ENCODE results near the gene PLXNA2.

The PLXNA2 gene

GRCh38 chr1:208093754-208094719, 150.1 kb downstream of the PLXNA2 start:
- no peak for DNase-seq (ENCODE audit: low read depth)

- DNase-seq (ENCODE audit: low read depth) = no peak
These were observed 151.1 kb downstream of the PLXNA2 start for GRCh38 chr1:208093046-208093445.

GRCh38 chr1:208090388-208091301, 153.5 kb downstream of the PLXNA2 start:
- no peak for DNase-seq (ENCODE audit: low read depth)

- DNase-seq (ENCODE audit: low read depth) = no peak
These were observed 154.3 kb downstream of the PLXNA2 start for GRCh38 chr1:208089761-208090370.

- DNase-seq (ENCODE audit: low read depth) = no peak
These were observed 155.0 kb downstream of the PLXNA2 start for GRCh38 chr1:208089149-208089548.

- DNase-seq (ENCODE audit: low read depth) = no peak
These were observed 155.9 kb downstream of the PLXNA2 start for GRCh38 chr1:208088319-208088718.

GRCh38 chr1:208085655-208086515, 158.3 kb downstream of the PLXNA2 start:
- no peak for DNase-seq (ENCODE audit: low read depth)

- DNase-seq (ENCODE audit: low read depth) = no peak
These were observed 159.4 kb downstream of the PLXNA2 start for GRCh38 chr1:208084764-208085163.

- DNase-seq (ENCODE audit: low read depth) = no peak
These were observed 160.0 kb downstream of the PLXNA2 start for GRCh38 chr1:208084220-208084619.

- no peak for DNase-seq (ENCODE audit: low read depth)
These were observed 160.5 kb downstream of the PLXNA2 start for GRCh38 chr1:208083715-208084085.

GRCh38 chr1:208083016-208083714, 161.0 kb downstream of the PLXNA2 start:
- no peak for DNase-seq (ENCODE audit: low read depth)

GRCh38 chr1:208081972-208082371, 162.2 kb downstream of the PLXNA2 start:
- DNase-seq (ENCODE audit: low read depth) = no peak

GRCh38 chr1:208080396-208081286, 163.5 kb downstream of the PLXNA2 start:
- no peak for DNase-seq (ENCODE audit: low read depth)

- no peak for DNase-seq (ENCODE audit: low read depth)
These were observed 165.0 kb downstream of the PLXNA2 start for GRCh38 chr1:208079161-208079560.

- no peak for DNase-seq (ENCODE audit: low read depth)
These were observed 165.4 kb downstream of the PLXNA2 start for GRCh38 chr1:208078752-208079151.

GRCh38 chr1:208077232-208078075, 166.7 kb downstream of the PLXNA2 start:
- DNase-seq (ENCODE audit: low read depth) = no peak

GRCh38 chr1:208074353-208074752, 169.8 kb downstream of the PLXNA2 start:
- no peak for DNase-seq (ENCODE audit: low read depth)

GRCh38 chr1:208071435-208072031, 172.7 kb downstream of the PLXNA2 start:
- DNase-seq (ENCODE audit: low read depth) = no peak

All from T-helper 22 cell (primary cell).